GM12801 (cell line): ENCODE measurements around the gene PRPF8.

Experiments
- CTCF ChIP-seq: IDR thresholded peaks from one replicate; pipeline ENCODE4 v1.5.1; 2011; ENCODE audit warnings: control low read depth; ENCODE audit not compliant: insufficient read length; ENCODE audit errors: extremely low read depth

Gene PRPF8

GRCh38 chr17:1643293-1643998 is 41.2 kb downstream of the PRPF8 start:
- no peak for TF ChIP-seq CTCF

GRCh38 chr17:1641065-1641403 is 43.6 kb downstream of the PRPF8 start:
- TF ChIP-seq CTCF: no peak

GRCh38 chr17:1640329-1641064 is 44.2 kb downstream of the PRPF8 start:
- no peak for TF ChIP-seq CTCF

GRCh38 chr17:1639549-1640180 is 45.0 kb downstream of the PRPF8 start:
- no peak for TF ChIP-seq CTCF

GRCh38 chr17:1638624-1639300 is 45.9 kb downstream of the PRPF8 start:
- no peak for TF ChIP-seq CTCF

GRCh38 chr17:1638171-1638590 is 46.5 kb downstream of the PRPF8 start:
- no peak for TF ChIP-seq CTCF

GRCh38 chr17:1636732-1637285 is 47.9 kb downstream of the PRPF8 start:
- TF ChIP-seq CTCF: no peak
